Osteoblast (primary cell): Measurements from ENCODE around the gene MAMDC2. TPM values are rescaled to one million over a fixed set of nuclear protein-coding genes. Genes with fewer than 3 reads are reported as not detected.
A peak's percentile ranks its signal among the peaks of the same experiment; 100 is the strongest.

Experiments
- DNase-seq: peaks from one replicate; pipeline ENCODE4 v3.0.0; 2011; ENCODE audit warnings: low spot score, mixed read lengths; ENCODE audit not compliant: insufficient read length; ENCODE audit errors: missing footprints
- H2AFZ ChIP-seq: 2 replicates; pipeline ENCODE4 v1.6.0; 2011; ENCODE audit warnings: mild to moderate bottlenecking, low read length
- H3K27ac ChIP-seq: 2 replicates; pipeline ENCODE4 v1.5.1; 2011; ENCODE audit warnings: mild to moderate bottlenecking, low read depth, low read length, moderate library complexity
- H3K27me3 ChIP-seq: 2 replicates; pipeline ENCODE4 v1.6.0; 2012; ENCODE audit warnings: mild to moderate bottlenecking, control low read depth, inconsistent platforms, low read length, moderate library complexity; ENCODE audit not compliant: insufficient read depth
- H3K36me3 ChIP-seq: 2 replicates; pipeline ENCODE4 v1.5.1; 2011; ENCODE audit warnings: mild to moderate bottlenecking, low read length, control low read depth, moderate library complexity; ENCODE audit not compliant: insufficient read depth
- H3K4me1 ChIP-seq: 2 replicates; pipeline ENCODE4 v1.5.1; 2011; ENCODE audit warnings: mild to moderate bottlenecking, low read length, control low read depth, moderate library complexity; ENCODE audit not compliant: insufficient read depth
- H3K4me2 ChIP-seq: 2 replicates; pipeline ENCODE4 v1.6.0; 2011; ENCODE audit warnings: mild to moderate bottlenecking, low read length; ENCODE audit not compliant: insufficient read depth
- H3K4me3 ChIP-seq: fragments of 200-600 bp; sonication (generic); 3 replicates; pipeline ENCODE4 v1.5.1; 2012; ENCODE audit warnings: mild to moderate bottlenecking, low read length, inconsistent platforms; ENCODE audit not compliant: insufficient read depth
- H3K79me2 ChIP-seq: 2 replicates; pipeline ENCODE4 v1.6.0; 2012; ENCODE audit warnings: mild to moderate bottlenecking, low read length, control low read depth, inconsistent platforms; ENCODE audit not compliant: insufficient read depth
- H3K9me3 ChIP-seq: 2 replicates; pipeline ENCODE4 v1.5.1; 2011; ENCODE audit warnings: low read depth, low read length, control low read depth
- H4K20me1 ChIP-seq: 2 replicates; pipeline ENCODE4 v1.6.0; 2012; ENCODE audit warnings: mild to moderate bottlenecking, low read length, control low read depth; ENCODE audit not compliant: insufficient read depth
- total RNA-seq: library from RNA; depleted of rRNA; stranded (reverse); fragments of >200 nt; gene quantifications from 2 replicates; pipeline ENCODE4 v1.2.3, GENCODE V29; 2012
- TF ChIP-seq, protein P1 (sequence below): IDR thresholded peaks from 2 replicates; pipeline ENCODE4 v1.5.1; 2011; ENCODE audit warnings: mild to moderate bottlenecking, low read depth, low read length, moderate library complexity; ENCODE audit errors: extremely low read depth

The MAMDC2 gene
- total RNA-seq, 1 donor: 1.4 TPM

DNA sequence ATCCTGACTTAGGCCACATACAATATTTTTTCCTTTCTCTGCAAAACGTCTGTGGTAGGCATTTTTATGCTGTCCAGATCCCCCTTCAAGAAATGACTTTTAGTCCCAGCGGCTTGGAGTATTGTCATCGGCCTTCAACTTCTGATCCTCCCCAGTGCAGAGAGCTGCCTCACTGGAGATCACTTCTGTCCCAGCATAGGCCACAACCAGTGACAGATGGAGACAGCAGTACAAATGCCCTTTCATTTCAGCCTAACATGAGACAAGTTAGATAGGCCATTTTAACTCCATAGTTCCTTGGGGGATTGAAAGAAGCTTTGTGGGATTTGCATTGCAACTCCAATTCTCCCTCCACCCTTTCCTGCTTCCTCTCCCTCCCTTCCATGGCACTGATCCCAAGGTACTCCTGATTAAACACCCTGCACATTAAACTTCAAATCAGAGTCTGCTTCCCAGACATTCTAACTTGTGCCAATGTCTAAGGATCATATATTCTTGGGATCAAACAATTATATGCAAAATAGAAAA, 3.2 kb upstream of the MAMDC2 start:
- no peak for DNase-seq
- Histone ChIP-seq H4K20me1 (no peaks in the 10 kb centered on the region), H3K27me3 (no peaks in the 10 kb centered on the region), H3K4me3 (no peak overlapping the region), H2AFZ (no peak overlapping the region), H3K27ac (no peak overlapping the region), H3K79me2 (no peaks in the 10 kb centered on the region), H3K9me3 (no peaks in the 10 kb centered on the region), H3K4me1 (peaks cover 15% of the 10 kb centered on the region), H3K36me3 (no peaks in the 10 kb centered on the region), H3K4me2 (no peak overlapping the region)
- TF ChIP-seq, protein P1, sequence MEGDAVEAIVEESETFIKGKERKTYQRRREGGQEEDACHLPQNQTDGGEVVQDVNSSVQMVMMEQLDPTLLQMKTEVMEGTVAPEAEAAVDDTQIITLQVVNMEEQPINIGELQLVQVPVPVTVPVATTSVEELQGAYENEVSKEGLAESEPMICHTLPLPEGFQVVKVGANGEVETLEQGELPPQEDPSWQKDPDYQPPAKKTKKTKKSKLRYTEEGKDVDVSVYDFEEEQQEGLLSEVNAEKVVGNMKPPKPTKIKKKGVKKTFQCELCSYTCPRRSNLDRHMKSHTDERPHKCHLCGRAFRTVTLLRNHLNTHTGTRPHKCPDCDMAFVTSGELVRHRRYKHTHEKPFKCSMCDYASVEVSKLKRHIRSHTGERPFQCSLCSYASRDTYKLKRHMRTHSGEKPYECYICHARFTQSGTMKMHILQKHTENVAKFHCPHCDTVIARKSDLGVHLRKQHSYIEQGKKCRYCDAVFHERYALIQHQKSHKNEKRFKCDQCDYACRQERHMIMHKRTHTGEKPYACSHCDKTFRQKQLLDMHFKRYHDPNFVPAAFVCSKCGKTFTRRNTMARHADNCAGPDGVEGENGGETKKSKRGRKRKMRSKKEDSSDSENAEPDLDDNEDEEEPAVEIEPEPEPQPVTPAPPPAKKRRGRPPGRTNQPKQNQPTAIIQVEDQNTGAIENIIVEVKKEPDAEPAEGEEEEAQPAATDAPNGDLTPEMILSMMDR: no peak

- Histone ChIP-seq H3K4me3 (no peak overlapping the region), H3K27me3 (no peaks in the 10 kb centered on the region), H3K9me3 (no peaks in the 10 kb centered on the region), H2AFZ (no peak overlapping the region), H3K4me2 (no peak overlapping the region), H3K36me3 (no peaks in the 10 kb centered on the region), H3K27ac (no peak overlapping the region), H3K4me1 (peaks cover 14% of the 10 kb centered on the region), H3K79me2 (no peaks in the 10 kb centered on the region), H4K20me1 (no peaks in the 10 kb centered on the region)
- peak; percentile 39 for DNase-seq
- TF ChIP-seq, protein P1: no peak
These were observed 1.0 kb upstream of the MAMDC2 start for GRCh38 chr9:70042461-70043215.

DNA sequence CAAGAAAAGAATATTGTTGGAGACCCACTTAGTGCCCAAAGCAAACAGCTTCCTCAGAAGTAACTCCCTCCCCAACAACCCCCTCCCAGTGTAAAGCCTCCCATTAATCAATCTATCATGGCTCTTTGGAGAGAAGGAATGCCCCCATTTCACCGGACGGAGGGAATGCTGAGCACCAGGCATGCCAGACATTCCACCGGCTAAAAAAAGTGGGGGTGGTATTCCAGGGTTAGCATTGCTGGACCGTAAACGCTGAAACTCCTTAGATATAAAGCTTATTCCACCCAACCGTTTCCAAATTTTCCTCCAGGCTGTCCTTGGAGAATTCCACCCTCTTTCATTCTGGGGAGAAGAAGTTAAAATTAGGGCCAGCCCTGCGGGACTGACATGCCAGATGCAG, 363 bp upstream of the MAMDC2 start:
- peaks cover 14% of the 10 kb centered on the region for H3K4me1 ChIP-seq
- TF ChIP-seq, protein P1: no peak
- no peak overlapping the region for H3K27ac ChIP-seq
- H4K20me1 ChIP-seq: no peaks in the 10 kb centered on the region
- H3K36me3 ChIP-seq: no peaks in the 10 kb centered on the region
- H2AFZ ChIP-seq: peak overlapping the region; percentile 89
- peak overlapping the region; percentile 72 for H3K4me3 ChIP-seq
- no peaks in the 10 kb centered on the region for H3K27me3 ChIP-seq
- no peak for DNase-seq
- no peaks in the 10 kb centered on the region for H3K9me3 ChIP-seq
- H3K4me2 ChIP-seq: peak overlapping the region; percentile 84
- H3K79me2 ChIP-seq: no peaks in the 10 kb centered on the region

GRCh38 chr9:70044490-70045307, 1.1 kb downstream of the MAMDC2 start:
- Histone ChIP-seq H3K36me3 (no peaks in the 10 kb centered on the region), H3K79me2 (no peaks in the 10 kb centered on the region), H3K27me3 (no peaks in the 10 kb centered on the region), H2AFZ (peak overlapping the region; percentile 69), H3K27ac (no peak overlapping the region), H4K20me1 (no peaks in the 10 kb centered on the region), H3K9me3 (no peaks in the 10 kb centered on the region), H3K4me2 (peak overlapping the region; percentile 84), H3K4me1 (peaks cover 25% of the 10 kb centered on the region), H3K4me3 (peak overlapping the region; percentile 72)
- TF ChIP-seq, protein P1: no peak
- DNase-seq: peak; percentile 90
